Measurements from ENCODE around the gene LRRC23.

LRRC23 gene

DNA sequence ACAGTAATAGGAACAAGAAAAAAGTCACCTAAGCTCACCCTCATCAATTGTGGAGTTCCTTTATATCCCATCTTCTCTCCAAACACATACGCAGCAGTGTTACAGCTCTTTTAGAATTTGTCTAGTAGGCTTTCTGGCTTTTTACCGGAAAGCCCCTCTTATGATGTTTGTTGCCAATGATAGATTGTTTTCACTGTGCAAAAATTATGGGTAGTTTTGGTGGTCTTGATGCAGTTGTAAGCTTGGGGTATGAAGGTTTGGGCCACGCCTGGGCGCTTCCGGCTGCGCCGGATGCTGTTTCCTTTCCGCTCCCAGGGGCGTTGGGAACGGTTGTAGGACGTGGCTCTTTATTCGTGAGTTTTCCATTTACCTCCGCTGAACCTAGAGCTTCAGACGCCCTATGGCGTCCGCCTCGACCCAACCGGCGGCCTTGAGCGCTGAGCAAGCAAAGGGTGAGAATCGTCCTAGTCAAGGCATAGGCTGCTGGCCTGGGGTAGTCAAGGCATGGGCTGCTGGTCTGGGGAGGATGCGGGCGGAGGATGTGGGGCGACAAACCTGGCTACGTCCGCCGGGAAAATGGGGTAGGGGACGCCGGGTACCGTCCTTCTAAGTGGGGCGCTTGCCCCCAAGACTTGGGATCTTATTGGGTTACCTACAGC lies 39.2 kb downstream of the LRRC23 start, which contains the start of the genes C12orf57 and RNU7-1:
C12orf57 (plus strand) TSS at position 301 of the 659 bp plus-strand sequence; CDS start at position 401, 100 bp downstream.
RNU7-1 (plus strand) TSS at position 95 of the 659 bp plus-strand sequence.
- peak; percentile 65 for DNase-seq (ENCODE audit: low read depth, low spot score)

GRCh38 chr12:6944381-6945186 lies 40.0 kb downstream of the LRRC23 start:
- DNase-seq (ENCODE audit: low read depth, low spot score), result peak; percentile 79

GRCh38 chr12:6945613-6946012 lies 41.0 kb downstream of the LRRC23 start:
- no peak for DNase-seq (ENCODE audit: low read depth, low spot score)

DNA sequence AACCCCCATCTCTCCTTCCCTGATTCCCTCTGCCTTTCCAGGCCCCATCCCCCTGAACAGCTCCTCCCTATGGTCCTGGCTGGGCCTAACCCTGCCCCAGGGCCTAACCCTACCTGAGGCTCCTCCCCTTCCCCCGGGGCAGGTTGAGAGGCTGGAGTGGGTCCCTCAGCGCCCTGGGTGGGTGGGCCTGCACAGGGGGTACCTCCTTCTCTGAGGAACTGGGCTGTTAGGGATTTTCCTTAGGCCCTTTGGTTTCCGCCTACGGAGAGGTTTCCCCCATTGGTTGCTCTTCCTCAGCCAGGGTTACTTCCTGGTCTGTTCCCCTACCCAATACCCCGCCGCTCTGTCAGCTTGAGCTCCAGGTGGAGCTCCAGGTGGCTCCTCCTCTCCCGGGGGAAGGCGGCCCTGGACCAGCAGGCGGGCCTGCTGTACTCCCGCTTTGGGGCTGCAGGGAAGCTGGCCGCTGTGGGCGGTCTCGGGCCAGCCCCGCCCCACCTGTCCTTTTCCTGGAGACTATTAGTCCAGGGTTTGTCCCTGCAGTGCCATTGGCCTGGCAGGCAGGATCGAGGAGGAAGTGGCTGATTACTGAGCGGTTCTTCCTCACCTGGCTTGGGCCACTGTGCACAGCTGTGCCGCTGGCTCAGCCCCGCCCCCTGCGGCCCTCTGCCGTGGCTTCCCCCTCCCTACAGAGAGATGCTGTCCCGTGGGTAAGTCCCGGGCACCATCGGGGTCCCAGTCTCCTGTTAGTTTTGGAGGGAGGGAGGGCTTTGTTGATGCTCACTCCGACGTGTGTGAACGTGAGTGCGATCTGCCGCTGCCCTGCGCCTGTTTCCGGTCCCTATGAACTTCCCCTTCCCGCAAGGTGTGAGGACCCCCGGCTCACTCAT lies 41.7 kb downstream of the LRRC23 start:
- no peak for DNase-seq (ENCODE audit: low read depth, low spot score)

GRCh38 chr12:6946920-6947374 lies 42.3 kb downstream of the LRRC23 start:
- DNase-seq (ENCODE audit: low read depth, low spot score), result no peak

DNA sequence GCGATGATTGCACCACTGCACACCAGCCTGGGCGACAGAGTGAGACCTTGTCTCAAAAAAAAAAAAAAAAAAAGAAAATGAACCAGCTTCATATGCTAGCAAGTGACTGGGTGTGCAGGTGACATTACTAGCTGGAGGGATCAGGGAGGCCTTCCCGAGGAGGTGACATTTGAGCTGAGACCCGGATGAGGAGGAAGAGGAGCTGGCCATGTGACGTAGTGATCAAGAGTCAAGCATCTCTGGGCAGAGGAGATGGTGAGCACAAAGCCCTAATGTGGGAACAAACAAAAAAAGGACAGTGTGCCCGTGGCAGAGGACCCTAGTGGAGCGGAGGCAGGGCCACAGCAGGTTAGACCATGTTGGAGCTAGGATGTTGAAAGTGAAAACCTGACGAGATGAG lies 43.0 kb downstream of the LRRC23 start:
- DNase-seq (ENCODE audit: low read depth, low spot score), result no peak

- DNase-seq (ENCODE audit: low read depth, low spot score), result no peak
Observed at GRCh38 chr12:6948873-6949594, 44.4 kb downstream of the LRRC23 start.

DNA sequence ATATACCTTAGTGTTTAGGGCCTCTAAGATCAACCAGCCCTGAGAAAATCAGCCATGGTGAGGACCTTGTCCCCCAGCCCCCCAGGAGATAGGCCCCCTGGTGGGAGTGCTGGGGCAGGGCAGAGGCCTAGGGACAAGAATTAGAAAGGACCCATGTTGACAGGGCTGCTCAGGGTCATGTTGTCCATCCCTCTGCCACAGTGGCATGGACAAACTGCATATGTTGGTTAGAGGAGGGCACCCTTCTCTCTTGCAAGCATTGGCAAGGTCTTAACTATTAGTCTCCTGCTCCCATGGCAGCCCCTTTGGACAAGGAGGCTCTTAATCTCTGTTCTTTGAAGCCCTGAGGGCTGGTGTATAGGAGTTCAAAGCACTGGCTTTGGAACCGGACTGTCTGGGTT lies 45.8 kb downstream of the LRRC23 start:
- DNase-seq (ENCODE audit: low read depth, low spot score), result no peak

DNA sequence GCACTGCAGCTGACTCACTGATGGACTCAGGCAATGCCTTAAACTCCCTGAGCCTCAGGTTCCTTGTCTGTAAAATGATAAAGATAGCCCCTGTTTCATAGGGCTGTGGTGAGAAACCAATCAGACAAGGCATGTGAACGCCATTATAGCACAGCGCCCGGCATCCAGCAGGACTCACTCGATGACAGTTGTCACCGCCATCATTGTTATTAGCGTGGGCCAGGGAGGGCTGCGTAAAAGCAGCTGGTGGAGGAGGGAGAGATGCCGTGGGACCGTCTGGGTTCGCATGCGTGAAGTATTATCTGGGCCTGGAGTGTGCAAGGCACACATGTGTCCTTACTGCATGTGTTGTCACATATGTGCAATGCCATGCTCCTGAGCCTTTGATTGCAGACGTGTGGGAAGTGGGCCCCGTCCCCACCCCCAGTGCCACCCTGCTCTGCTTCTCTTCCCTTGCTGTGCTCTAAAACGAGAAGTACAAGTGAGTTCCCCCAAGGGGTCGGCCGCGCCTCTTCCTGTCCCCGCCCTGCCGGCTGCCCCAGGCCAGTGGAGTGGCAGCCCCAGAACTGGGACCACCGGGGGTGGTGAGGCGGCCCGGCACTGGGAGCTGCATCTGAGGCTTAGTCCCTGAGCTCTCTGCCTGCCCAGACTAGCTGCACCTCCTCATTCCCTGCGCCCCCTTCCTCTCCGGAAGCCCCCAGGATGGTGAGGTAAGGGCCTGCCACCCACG lies 46.4 kb downstream of the LRRC23 start, which contains the start of gene PTPN6:
PTPN6 (plus strand) TSS at position 546 of the 730 bp plus-strand sequence; CDS start at position 703, 157 bp downstream.
- DNase-seq (ENCODE audit: low read depth, low spot score), result no peak

DNA sequence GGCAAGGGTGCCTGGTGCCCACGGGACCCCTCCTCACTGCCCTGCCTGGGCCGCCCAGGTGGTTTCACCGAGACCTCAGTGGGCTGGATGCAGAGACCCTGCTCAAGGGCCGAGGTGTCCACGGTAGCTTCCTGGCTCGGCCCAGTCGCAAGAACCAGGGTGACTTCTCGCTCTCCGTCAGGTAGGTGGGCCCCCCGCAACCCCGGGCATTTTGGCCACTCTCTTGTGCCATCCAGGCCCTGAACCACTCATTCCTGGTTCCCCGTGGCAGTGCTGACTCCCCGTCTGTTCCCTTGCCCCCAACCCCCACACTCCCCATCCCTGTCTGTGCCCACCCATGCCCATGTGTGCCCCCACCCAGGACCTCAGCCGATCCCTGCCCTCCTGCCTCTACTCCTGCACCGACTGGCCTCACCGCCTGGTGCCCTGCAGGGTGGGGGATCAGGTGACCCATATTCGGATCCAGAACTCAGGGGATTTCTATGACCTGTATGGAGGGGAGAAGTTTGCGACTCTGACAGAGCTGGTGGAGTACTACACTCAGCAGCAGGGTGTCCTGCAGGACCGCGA lies 47.0 kb downstream of the LRRC23 start:
- DNase-seq (ENCODE audit: low read depth, low spot score), result no peak

DNA sequence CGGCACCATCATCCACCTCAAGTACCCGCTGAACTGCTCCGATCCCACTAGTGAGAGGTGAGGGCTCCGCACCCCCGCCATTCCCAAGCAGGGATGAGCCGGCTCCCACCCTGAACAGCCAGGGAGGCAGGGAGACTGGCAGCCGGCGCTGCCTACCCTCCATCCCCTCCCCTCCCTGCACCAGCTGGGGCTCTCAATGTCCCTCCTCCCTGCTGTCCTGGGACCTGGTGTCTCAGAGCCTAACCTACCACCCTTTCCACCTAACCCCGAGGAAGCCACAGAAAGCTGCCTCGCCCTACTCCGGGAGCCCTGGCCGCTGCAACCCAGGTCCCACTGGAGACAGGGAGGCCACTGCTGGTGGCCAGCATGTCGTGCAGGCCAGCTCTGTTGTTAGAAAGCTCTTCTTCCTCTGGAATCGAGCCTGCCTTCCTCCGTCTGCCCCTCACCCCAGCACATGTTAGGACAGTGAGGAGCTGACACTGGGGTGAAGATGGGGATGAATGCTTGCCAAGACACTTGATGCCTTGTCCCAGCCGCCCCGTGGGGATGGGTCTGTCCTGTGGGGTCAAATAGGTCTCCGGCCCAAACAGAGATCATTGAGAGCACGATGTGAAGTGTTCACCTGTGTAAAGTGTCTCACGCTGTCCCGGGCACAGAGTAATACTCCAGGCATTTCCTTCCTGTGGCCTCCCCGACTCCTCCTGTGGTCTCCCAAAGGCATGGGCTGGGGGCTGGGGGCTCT lies 47.7 kb downstream of the LRRC23 start:
- no peak for DNase-seq (ENCODE audit: low read depth, low spot score)

GRCh38 chr12:6952863-6953441 lies 48.3 kb downstream of the LRRC23 start:
- DNase-seq (ENCODE audit: low read depth, low spot score), result no peak

DNA sequence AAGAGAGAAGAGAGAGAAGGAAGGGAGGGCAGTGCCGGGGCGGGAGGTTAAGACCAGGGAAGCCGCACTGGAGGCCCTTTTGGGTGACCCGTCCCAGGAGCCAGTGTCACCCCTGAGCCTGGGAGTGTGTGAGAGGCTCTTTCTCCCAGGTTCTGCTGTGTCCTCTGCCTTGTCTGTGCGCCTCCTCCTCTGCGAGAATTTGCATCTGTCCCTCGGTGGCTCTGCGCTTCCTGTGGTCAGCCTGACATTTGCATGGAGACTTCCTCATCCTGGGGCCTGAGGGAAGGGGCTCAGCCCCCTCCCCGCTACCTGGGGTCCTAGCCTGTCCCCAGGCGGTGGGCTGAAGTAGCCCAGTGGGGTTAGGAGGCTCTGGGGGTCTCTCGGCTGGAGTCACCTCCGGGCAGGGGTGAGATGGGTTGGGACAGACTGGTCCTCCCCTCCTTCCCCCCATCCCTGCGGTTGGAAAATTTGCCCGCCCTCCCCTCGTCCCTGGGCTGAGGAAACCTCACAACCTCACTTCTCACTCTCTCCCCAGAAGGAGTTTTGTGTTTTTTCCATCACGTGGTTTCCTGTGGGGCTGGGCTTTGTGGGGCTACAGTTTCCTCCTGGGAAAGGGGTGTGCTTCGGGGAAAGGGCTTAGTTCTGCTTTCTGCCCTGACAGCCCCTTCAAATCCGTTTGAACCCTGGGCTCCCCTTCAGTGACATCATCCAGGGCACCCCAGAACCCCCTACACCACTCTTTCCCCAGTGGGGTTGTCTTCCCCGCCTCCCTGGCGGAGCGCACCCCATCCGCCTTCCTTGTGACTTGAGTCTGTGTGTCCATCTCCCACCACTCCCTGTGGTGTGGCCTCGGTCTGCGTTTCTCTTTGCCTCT lies 49.1 kb downstream of the LRRC23 start:
- DNase-seq (ENCODE audit: low read depth, low spot score), result no peak

DNA sequence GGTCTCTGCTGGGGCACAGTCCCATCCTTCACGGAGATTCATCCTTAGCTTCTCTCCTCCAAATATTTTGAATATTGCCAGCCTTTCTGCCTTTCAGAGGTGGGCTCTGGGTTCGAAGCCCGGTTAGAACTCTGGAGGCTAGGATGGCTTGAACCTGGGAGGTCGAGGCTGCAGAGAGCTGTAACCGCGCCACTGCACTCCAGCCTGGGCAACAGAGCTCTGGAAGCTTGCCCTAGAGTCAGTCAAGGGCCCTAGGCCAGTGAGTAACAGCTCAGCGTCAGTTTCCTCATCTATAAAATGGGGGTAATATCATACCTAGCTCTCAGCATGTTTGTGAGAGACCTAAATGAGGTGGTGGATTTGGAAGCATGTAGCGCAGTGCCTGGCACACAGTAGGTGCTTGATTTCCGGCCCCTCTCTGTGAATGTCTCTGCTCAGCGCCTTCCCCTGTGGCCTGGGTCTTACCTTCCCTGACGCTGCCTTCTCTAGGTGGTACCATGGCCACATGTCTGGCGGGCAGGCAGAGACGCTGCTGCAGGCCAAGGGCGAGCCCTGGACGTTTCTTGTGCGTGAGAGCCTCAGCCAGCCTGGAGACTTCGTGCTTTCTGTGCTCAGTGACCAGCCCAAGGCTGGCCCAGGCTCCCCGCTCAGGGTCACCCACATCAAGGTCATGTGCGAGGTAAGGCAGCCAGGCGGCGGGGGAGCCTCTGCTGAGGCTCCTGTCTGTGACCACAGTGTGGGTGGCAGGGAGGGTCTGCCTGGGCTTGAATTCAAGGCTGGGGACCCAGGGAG lies 49.9 kb downstream of the LRRC23 start:
- DNase-seq (ENCODE audit: low read depth, low spot score), result no peak

DNA sequence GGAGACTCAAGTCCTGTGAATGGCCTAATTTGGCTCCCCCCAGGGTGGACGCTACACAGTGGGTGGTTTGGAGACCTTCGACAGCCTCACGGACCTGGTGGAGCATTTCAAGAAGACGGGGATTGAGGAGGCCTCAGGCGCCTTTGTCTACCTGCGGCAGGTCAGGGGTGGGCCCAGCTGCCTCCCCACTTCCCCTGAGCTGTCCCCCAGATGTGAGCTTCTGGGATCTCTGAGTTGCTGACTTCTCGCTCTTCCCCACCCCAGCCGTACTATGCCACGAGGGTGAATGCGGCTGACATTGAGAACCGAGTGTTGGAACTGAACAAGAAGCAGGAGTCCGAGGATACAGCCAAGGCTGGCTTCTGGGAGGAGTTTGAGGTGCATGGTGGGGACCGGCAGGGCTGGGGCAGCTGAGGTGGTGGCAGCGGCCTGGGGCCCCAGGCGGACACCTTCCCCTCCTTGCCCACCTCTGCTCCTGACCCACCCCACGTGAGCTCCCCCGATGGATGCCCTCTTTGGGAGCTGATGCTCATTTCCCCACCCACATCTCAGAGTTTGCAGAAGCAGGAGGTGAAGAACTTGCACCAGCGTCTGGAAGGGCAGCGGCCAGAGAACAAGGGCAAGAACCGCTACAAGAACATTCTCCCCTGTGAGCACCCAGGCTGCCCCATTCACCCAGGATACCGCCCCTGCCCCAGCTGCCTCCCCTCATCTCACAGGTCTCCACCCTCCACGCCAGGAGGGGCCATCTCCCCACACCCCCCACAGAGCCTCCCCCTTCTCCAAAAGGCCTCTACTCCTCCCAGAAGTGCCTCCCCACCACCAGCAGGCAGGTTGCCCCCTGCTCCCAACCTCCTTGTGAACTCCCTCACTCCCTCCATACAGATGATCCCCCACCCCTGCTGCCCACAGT lies 50.7 kb downstream of the LRRC23 start:
- DNase-seq (ENCODE audit: low read depth, low spot score), result no peak
